GM18873 (cell line): Measurements from ENCODE around the gene SSRP1.
A peak's percentile ranks its signal among the peaks of the same experiment; 100 is the strongest.
"Not testable (repeated sequence)": the region's sequence is repeated elsewhere in the genome, so short reads cannot be mapped to it uniquely, and the experiment has no call there.

Source experiments
- ATAC-seq: cut with Tn5 transposase; IDR thresholded peaks from one replicate; pipeline ENCODE4 v1.9.1; 2021; ENCODE audit warnings: mild to moderate bottlenecking, moderate library complexity, moderate number of reproducible peaks; ENCODE audit not compliant: unreplicated experiment, low FRiP score

The SSRP1 gene

DNA sequence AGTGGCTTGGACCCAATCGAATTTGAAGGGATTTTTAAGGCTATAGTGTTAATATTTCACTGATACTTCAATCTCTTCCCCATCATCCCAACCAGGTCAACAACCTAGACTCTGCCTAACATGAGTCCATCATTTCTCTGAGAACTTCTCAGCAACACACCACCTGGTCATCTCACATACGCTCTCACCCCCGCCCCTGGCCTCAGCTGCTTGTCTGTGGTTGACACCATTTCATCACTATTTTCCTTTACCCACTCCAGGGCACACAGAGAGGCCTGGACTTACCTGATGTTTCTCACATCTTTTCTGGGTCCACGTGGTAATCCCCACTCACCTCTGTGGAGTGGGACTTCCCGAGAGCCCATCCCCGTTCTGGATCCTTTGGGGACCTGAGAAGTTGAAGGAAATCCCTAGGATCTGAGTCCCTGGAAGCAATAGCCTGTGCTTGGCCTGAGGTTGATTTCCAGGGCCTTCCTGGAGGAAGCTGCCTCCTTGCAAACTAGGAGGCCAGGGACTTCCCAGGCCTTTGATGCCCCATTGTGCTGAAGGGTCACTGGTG lies 5.6 kb upstream of the SSRP1 start:
- no peak for ATAC-seq

- no peak for ATAC-seq
Measured at GRCh38 chr11:57340039-57340615, 4.4 kb upstream of the SSRP1 start.

DNA sequence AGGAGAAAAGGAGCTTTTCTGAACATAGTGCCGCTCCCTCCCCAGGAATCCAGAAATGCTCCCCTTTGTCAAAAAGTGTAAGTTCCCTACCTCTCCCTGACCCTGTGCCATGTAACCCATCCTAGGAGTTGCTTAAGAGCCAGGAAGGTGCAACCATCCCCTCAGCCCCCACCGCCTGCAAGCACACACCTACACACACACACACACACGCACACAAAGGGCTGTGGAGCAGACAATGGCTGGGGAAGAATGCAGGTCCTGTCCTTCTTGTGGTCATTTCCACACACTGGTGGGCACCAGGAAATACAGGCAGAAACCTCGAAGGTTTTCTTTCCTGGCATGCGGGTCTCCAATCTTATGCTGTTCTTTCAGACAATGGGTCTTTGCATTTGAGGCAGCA lies 3.6 kb upstream of the SSRP1 start:
- ATAC-seq, result no peak

DNA sequence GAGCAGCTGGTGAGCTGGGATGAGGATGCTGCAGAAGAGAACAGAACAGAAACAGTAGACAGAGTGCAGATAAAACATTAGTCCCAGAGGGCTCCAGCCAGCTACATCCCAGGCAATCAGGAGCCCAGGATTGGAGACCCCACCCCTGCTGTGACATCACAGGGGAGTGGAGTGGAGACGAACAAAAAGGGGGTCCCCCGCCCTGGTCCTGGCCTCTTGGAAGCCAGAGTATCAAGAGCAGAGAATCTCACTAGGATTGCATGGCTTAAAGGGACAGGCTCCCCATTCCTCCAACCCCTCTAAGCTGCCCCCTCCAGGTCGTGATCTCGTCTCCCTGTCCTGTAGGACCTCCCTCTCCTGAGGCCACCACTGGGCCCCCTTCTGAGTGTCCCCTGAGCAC lies 2.5 kb upstream of the SSRP1 start, which contains the start of gene P2RX3:
Gene P2RX3, plus strand, starts transcription at position 211 of the 400 bp plus-strand sequence. CDS start 199 bp downstream, outside the sequence.
- no peak for ATAC-seq

GRCh38 chr11:57336856-57337255 lies 1.2 kb upstream of the SSRP1 start:
- ATAC-seq, result not testable (repeated sequence)

DNA sequence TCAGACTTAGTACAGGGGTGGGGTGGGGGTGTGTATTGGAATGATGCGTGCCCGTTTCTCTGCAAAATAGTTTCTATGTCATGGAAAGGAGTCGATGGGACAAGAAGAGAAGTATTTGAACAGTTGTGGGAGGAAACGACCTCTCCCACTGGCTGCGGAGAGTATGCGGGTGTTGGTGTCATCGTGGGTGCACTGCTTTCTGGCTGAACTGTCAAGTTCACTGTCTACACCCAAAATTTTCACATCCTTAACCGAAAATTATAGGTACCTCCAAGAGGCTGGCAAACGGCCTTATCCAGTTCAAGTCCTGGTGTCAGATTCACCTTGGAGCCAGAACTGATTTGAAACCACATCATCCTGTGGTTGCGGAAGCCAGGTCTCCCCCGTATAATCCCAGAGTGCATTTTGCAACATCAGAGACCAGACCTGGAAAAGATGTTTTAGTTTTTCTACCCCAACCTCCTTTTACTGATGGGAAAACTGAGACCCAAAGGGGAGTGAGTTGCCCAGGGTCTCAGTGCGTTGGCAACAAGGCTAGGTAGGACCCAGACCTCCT lies 497 bp upstream of the SSRP1 start:
- no peak for ATAC-seq

GRCh38 chr11:57335023-57335342 lies 709 bp downstream of the SSRP1 start:
- ATAC-seq, result no peak

GRCh38 chr11:57332694-57333440 lies 2.8 kb downstream of the SSRP1 start:
- no peak for ATAC-seq

DNA sequence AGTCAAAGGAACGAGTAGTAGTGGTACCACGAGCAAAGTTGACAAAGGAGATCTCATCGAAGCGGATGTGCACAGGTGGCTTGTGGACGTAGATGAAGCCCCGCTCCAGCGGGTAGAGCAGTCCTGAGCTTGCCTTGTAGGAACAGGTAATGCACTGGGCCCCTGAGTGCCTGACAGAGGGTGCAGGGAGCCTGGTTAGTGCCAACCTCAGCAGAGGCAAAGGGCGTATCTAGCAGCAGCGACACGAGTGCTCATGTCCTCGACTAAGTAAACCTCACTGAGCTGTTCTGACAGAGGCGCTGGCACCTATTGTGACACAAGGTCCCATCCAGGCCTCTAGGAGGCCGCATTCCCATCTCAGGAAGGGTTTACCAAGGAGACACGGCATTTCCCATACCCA lies 4.0 kb downstream of the SSRP1 start:
- no peak for ATAC-seq

DNA sequence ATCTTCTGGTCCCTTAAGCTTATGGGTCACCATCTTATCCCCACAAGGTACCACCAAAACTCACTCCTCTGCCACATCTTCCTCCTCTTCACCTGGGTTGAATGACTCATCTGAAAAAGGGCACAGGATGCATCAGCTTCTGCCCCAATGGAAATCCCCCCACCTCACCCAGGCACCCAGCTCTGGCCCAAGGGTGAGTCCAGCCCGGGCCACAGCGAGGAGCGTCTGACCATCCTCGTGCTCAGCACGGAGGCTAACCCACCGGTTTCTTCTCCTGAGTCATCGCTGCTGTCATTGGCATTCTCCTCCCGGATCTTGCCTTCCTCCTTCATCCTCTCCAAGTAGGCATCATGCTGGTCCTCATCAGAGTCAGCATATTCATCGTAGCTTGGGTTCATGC lies 5.7 kb downstream of the SSRP1 start:
- no peak for ATAC-seq

- no peak for ATAC-seq
Measured at GRCh38 chr11:57327721-57328120, 8.0 kb downstream of the SSRP1 start.

DNA sequence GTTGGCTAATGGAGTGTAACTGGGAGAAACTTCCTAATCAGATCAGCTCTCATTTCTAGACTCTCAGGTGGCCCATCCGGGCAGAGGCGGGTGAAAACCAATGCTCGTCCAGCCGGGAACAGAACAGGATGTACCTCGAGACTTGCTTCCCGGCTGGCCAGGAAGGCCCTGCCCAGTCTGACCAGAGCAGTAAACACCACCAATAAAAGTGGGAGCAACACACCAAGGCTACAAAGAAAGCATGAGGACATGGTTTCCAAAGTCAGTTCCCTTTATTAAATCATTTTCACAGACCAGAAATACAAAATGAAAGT lies 10.0 kb downstream of the SSRP1 start:
- no peak for ATAC-seq

- ATAC-seq, result peak; percentile 88
Measured at GRCh38 chr11:57324886-57325734, 10.6 kb downstream of the SSRP1 start, which contains the start of gene TNKS1BP1. TSS of gene TNKS1BP1 (minus strand) at chr11:57324952. CDS start at chr11:57321885, 3,067 bp downstream.

DNA sequence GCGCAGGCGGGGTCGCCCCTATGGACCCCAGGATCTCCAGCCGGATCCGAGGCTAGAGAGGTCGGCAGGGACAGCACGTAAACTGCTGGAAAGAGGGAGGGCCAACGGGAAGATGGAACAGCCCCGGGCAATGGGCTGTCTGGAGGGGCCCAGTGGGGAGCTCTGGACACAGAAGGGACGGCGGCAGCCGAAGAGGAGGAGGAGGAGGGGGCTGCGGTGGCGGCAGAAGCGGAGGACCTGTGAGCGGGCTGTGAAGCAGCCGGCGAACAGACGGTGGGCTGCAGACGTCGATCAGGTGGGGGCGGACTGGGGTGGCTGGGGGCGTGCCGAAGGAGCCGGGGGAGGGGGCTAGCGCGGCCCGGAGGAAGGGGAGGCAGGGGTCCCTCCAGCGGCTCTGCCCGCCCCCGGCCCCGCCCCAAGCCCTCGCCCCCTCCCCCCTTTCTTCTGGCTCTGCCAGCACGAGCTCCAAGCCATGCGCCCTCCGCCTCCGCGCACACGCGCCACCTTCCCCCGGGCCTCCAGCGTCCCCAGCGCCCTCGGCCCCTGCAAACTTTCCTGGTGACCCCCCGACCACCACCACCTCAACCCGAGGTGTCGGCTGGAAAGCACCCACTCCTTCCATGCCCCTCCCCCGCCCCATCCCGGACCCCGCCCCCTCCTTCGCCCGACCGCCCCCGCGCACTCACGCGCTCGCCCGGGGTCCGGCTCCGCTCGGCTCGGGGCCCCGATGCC lies 11.4 kb downstream of the SSRP1 start:
- ATAC-seq, result no peak

GRCh38 chr11:57323855-57324153 lies 11.9 kb downstream of the SSRP1 start:
- ATAC-seq, result no peak

GRCh38 chr11:57323167-57323854 lies 12.4 kb downstream of the SSRP1 start:
- no peak for ATAC-seq

- no peak for ATAC-seq
Measured at GRCh38 chr11:57322256-57323166, 13.2 kb downstream of the SSRP1 start.

DNA sequence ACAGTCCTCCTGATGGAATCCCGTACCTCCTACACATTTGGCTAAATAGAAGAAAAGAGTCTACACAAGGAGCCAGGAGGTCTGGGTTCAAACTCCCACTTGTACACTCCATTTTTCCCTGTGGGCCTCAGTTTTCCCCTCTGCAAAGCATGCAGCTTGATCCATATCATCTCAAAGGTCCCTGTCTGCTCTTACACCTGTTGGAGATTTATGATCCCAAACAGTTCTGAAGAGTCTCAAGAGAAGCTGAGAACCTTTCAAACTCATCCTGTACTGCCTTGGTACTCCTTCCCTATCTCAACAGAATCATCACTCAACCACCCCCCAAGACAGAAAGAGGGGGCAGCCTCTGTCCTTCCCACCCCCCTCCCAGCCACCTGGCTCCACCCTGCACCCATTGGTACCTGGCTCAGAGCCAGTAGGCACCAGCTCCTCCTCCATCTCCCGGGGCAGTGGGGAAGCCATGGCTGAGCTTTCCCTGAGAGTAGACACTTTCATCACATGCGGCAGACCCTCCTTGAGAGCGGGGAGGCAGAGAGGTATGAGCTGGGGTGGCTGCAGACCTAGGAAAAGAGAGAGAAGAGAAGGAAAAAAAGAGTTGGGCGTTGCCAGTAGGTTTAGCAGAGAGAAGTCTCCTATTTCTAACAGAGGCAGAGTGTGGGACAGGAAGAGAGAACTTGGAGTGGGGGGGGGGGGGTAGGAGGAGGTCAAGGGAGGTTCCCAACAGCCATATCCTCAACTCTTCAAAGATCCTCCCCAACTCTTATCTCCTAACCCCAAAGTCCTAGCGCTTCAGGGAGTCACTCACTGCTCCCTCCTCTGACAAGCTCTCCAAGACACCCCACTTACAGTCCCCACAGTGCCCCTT lies 14.1 kb downstream of the SSRP1 start:
- no peak for ATAC-seq
